GM19035 (cell line): Measurements from ENCODE around the gene COA8.

Experiments
- ATAC-seq: cut with Tn5 transposase; IDR thresholded peaks from one replicate; pipeline ENCODE4 v1.9.1; 2021; ENCODE audit not compliant: unreplicated experiment

Gene COA8

GRCh38 chr14:103535891-103536565 is 26.7 kb upstream of the COA8 start:
- no peak for ATAC-seq

- ATAC-seq, result no peak
Observed at GRCh38 chr14:103536693-103537092, 26.1 kb upstream of the COA8 start.

- ATAC-seq, result no peak
Observed at GRCh38 chr14:103537175-103537990, 25.4 kb upstream of the COA8 start.

- no peak for ATAC-seq
Observed at GRCh38 chr14:103538291-103539055, 24.3 kb upstream of the COA8 start.

GRCh38 chr14:103539056-103539825 is 23.5 kb upstream of the COA8 start:
- no peak for ATAC-seq

- ATAC-seq, result no peak
Observed at GRCh38 chr14:103540821-103541708, 21.7 kb upstream of the COA8 start.

- no peak for ATAC-seq
Observed at GRCh38 chr14:103541709-103542604, 20.8 kb upstream of the COA8 start.

- ATAC-seq, result no peak
Observed at GRCh38 chr14:103542605-103543088, 20.1 kb upstream of the COA8 start.

- ATAC-seq, result no peak
Observed at GRCh38 chr14:103543140-103543539, 19.6 kb upstream of the COA8 start.

- no peak for ATAC-seq
Observed at GRCh38 chr14:103543721-103544387, 18.9 kb upstream of the COA8 start.

- no peak for ATAC-seq
Observed at GRCh38 chr14:103544388-103545218, 18.2 kb upstream of the COA8 start.

- no peak for ATAC-seq
Observed at GRCh38 chr14:103545219-103545914, 17.4 kb upstream of the COA8 start.

- no peak for ATAC-seq
Observed at GRCh38 chr14:103545915-103546651, 16.7 kb upstream of the COA8 start.

GRCh38 chr14:103546652-103547454 is 15.9 kb upstream of the COA8 start:
- no peak for ATAC-seq

GRCh38 chr14:103547455-103547940 is 15.3 kb upstream of the COA8 start:
- no peak for ATAC-seq
